Naive thymus-derived CD4-positive, alpha-beta T cell (primary cell): Measurements from ENCODE around the gene RASL12. TPM values are rescaled to one million over a fixed set of nuclear protein-coding genes. Genes with fewer than 3 reads are reported as not detected.

Source experiments
- ATAC-seq: fragments of 150-1000 bp; cut with Tn5 transposase; 2 replicates; pipeline ENCODE4 v1.10.0; 2021; ENCODE audit warnings: mild to moderate bottlenecking, moderate library complexity
- CTCF ChIA-PET: fragments of 350-600 bp; sonication (Branson Sonifier 250); formaldehyde crosslinking; loops from one replicate; lab custom pipeline; 2021; ENCODE audit warnings: antibody characterized with exemption; lab: Charles Lee
- POLR2A ChIA-PET: fragments of 350-600 bp; sonication (Branson Sonifier 250); formaldehyde crosslinking; loops from one replicate; lab custom pipeline; 2021; ENCODE audit warnings: antibody characterized with exemption, inconsistent platforms; lab: Charles Lee
- DNase-seq, 9 donors: peaks; one replicate each; pipeline versions ENCODE4 v3.0.0 to v3.0.0-alpha.2; 2020 to 2022; ENCODE audit warnings: mixed read lengths in 1 of 9
- H3K27ac ChIP-seq: one replicate; pipeline ENCODE4 v1.7.0; 2013; ENCODE audit warnings: mild to moderate bottlenecking, low read depth, low read length, moderate library complexity
- H3K27me3 ChIP-seq, 2 donors: one replicate each; pipeline ENCODE4 v1.7.0; 2013; ENCODE audit warnings: low read length in 2 of 2, mild to moderate bottlenecking in 2 of 2, moderate library complexity in 2 of 2; ENCODE audit not compliant: control insufficient read depth in 2 of 2, insufficient read depth in 2 of 2
- H3K36me3 ChIP-seq, 3 experiments: 1 replicate in 2 of 3; 2 replicates in 1 of 3; pipeline ENCODE4 v1.7.0; 2013; ENCODE audit warnings: low read length in 3 of 3, mild to moderate bottlenecking in 3 of 3, moderate library complexity in 1 of 3; ENCODE audit not compliant: insufficient read depth in 3 of 3, control insufficient read depth in 2 of 3
- H3K4me1 ChIP-seq, 2 donors: one replicate each; pipeline ENCODE4 v1.7.0; 2013; ENCODE audit warnings: low read length in 2 of 2, mild to moderate bottlenecking in 2 of 2, moderate library complexity in 1 of 2; ENCODE audit not compliant: control insufficient read depth in 2 of 2, insufficient read depth in 2 of 2
- H3K4me3 ChIP-seq: 2 replicates; pipeline ENCODE4 v1.7.0; 2013; ENCODE audit warnings: mild to moderate bottlenecking, low read length
- H3K9me3 ChIP-seq, 3 experiments: 1 replicate in 2 of 3; 2 replicates in 1 of 3; pipeline ENCODE4 v1.7.0; 2013; ENCODE audit warnings: low read length in 3 of 3; ENCODE audit not compliant: control insufficient read depth in 2 of 3
- H3K27ac Mint-ChIP-seq, 9 donors: one replicate each; pipeline ENCODE4 v1.8.0; 2020 to 2022; ENCODE audit warnings: mixed read lengths in 9 of 9, mild to moderate bottlenecking in 8 of 9, moderate library complexity in 5 of 9, inconsistent platforms in 2 of 9
- H3K27me3 Mint-ChIP-seq, 5 donors: one replicate each; pipeline ENCODE4 v1.8.0; 2021 to 2022; ENCODE audit warnings: mixed read lengths in 5 of 5, mild to moderate bottlenecking in 1 of 5
- H3K36me3 Mint-ChIP-seq, 5 donors: one replicate each; pipeline ENCODE4 v1.8.0; 2020 to 2022; ENCODE audit warnings: mixed read lengths in 5 of 5, mild to moderate bottlenecking in 3 of 5, inconsistent platforms in 1 of 5
- H3K4me1 Mint-ChIP-seq, 7 donors: one replicate each; pipeline ENCODE4 v1.8.0; 2020 to 2022; ENCODE audit warnings: mixed read lengths in 7 of 7, mild to moderate bottlenecking in 3 of 7, inconsistent platforms in 1 of 7
- H3K4me3 Mint-ChIP-seq, 10 donors: one replicate each; pipeline ENCODE4 v1.8.0; 2020 to 2022; ENCODE audit warnings: mild to moderate bottlenecking in 10 of 10, mixed read lengths in 10 of 10, moderate library complexity in 6 of 10, inconsistent platforms in 2 of 10
- H3K9me3 Mint-ChIP-seq, 11 donors: one replicate each; pipeline ENCODE4 v1.8.0; 2020 to 2022; ENCODE audit warnings: mixed read lengths in 11 of 11, mild to moderate bottlenecking in 4 of 11, inconsistent platforms in 1 of 11, moderate library complexity in 1 of 11
- intact Hi-C, 2 donors: fragments of 100-400 bp; cut with micrococcal nuclease; formaldehyde crosslinking; loops; one replicate each; pipeline ENCODE4 v1.15.1; 2023
- polyA plus RNA-seq, 2 donors: library from polyadenylated mRNA; unstranded; fragments of 300-500 nt; fragmentation: Illumina TruSeq; gene quantifications; one replicate each; pipeline ENCODE4 v1.2.3, GENCODE V29; 2021
- total RNA-seq, 6 experiments: library from RNA in 5 of 6; stranded (reverse) in 5 of 6; gene quantifications; 1 replicate in 5 of 6; 2 replicates in 1 of 6; pipeline ENCODE4 v1.2.3 and lab custom pipeline; 2021 to 2026

RASL12 gene
- total and polyA plus RNA-seq, 7 experiments from 2014 or later = not detected

DNA sequence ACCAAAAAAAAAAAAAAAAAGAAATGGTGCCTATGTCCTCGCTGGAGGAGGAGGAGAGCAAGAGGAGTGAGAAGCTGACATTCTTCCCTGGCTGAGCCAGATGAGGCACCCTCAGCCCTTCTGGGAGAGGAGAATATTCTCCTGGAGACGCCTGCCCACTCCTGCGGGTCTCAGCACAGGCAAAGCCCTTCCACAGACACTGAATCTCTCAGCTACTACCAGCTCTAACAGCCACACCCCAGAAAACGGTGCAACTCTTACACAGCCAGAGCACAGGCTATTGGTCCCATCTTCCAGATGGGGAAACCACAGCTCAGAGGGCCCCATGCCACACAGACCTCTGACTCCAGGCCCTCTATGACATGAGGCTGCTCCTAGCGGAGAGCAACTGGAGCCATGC is 5.7 kb downstream of the RASL12 start:
- no peaks in the 10 kb centered on the region for H3K4me1 ChIP-seq
- no peaks in the 10 kb centered on the region for H3K36me3 Mint-ChIP-seq
- H3K27me3 ChIP-seq = peaks cover 0 to 3% of the 10 kb centered on the region in 2 donors
- ChIA-PET CTCF (interaction anchor here (0.6 kb wide), 1 partner anchor 12 kb away, joined by 3 read pairs; no protein-coding TSS in a partner anchor), POLR2A (no interaction called here)
- no peak overlapping the region for H3K4me3 ChIP-seq
- no peaks in the 10 kb centered on the region for H3K36me3 ChIP-seq
- peaks cover 21 to 36% (median 26%) of the 10 kb centered on the region in 5 donors for H3K27me3 Mint-ChIP-seq
- peaks cover 0 to 5% (median 0%) of the 10 kb centered on the region in 11 donors for H3K9me3 Mint-ChIP-seq
- peaks cover 0 to 2% (median under 1%) of the 10 kb centered on the region in 7 donors for H3K4me1 Mint-ChIP-seq
- ATAC-seq (no peak), DNase-seq (no peak)
- no peaks in the 10 kb centered on the region for H3K9me3 ChIP-seq
- no peak overlapping the region for H3K27ac Mint-ChIP-seq
- H3K4me3 Mint-ChIP-seq = no peak overlapping the region
- intact Hi-C loops = no loop called here
- no peak overlapping the region for H3K27ac ChIP-seq

DNA sequence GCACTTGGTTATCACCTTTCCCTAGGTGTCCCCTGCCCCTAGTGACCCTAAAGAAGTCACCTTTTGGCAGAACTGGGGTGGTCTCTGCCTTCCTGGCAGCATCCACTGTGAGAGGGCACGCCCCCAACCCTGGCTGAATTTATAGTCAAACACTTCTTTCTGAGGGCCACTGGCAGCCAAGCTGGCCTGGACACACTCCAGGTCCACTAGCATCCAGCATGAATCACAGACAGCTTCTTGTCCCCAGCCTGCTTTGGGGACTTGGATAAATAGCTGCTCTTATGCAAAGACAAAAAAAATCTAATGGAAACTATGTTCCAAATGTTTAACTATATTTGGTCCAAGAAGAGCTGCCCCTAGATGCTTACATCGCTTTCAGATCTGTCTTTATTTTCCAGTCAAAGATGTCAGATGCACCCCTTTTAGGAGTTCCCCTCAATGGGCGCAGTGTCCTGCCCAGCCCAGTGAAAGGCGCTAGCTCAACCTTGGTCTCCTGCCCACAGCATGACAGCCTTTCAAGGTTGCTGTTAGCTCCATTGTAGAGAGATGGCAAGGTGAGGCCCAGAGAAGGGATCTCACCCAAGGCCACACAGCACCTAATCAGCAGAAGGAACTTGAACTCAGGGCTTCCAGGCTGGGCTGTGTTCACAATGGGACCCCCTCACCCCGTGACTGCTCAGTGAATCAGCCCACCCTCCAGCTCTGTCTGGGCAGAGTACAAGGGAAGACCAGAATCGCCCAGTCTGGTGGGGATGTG is 7.0 kb downstream of the RASL12 start:
- Mint-ChIP-seq H3K27ac (no peak overlapping the region), H3K4me1 (peaks cover 0 to 3% (median 0%) of the 10 kb centered on the region in 7 donors), H3K4me3 (no peak overlapping the region), H3K9me3 (peaks cover 0 to 5% (median 0%) of the 10 kb centered on the region in 11 donors), H3K36me3 (no peaks in the 10 kb centered on the region), H3K27me3 (peaks cover 9 to 29% (median 15%) of the 10 kb centered on the region in 5 donors)
- CTCF ChIA-PET = interaction anchor here (0.6 kb wide), 1 partner anchor 34 kb away, joined by 5 read pairs; no protein-coding TSS in a partner anchor
- Histone ChIP-seq H3K4me1 (no peaks in the 10 kb centered on the region), H3K4me3 (no peak overlapping the region), H3K27me3 (no peaks in the 10 kb centered on the region), H3K9me3 (no peaks in the 10 kb centered on the region), H3K27ac (no peak overlapping the region), H3K36me3 (no peaks in the 10 kb centered on the region)
- ATAC-seq (no peak), DNase-seq (no peak)
- POLR2A ChIA-PET = interaction anchor here (0.6 kb wide), 1 partner anchor 352 kb away, joined by 3 read pairs; no protein-coding TSS in a partner anchor
- intact Hi-C loops = no loop called here

DNA sequence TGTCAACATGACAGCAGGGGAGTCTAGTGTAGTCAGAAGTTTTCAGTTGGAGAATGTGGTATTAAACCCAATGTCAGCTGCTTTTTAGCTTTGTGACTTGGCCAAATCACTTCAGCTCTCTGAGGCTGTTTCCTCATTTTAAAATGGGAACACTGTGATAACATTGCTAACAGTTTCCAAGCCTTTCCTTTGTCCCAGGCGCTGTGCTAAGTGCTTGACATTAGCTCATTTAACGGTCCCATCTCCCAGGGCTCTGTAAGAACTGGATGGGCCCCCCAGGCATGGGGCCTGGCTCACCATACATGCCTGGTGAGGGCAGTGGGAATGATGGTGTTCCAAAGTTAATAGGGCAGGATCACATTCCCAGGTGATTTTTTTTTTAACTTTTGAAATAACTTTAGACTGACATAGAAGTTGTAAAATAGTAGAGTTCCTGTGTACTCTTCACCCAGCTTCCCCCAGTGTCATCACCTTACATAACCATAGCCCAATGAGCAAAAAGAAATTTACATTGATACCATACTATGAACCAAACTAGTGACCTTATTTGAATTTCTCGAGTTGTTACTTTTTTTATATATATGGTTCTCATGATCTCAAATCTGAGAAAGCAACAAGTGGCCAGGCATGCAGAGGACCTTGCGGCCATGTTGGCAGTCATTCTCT is 7.7 kb downstream of the RASL12 start:
- no peaks in the 10 kb centered on the region for H3K27me3 ChIP-seq
- peaks cover 0 to 9% (median 0%) of the 10 kb centered on the region in 7 donors for H3K4me1 Mint-ChIP-seq
- ChIA-PET POLR2A (no interaction called here), CTCF (no interaction called here)
- H3K9me3 Mint-ChIP-seq = peaks cover 0 to 5% (median 0%) of the 10 kb centered on the region in 11 donors
- H3K27me3 Mint-ChIP-seq = peaks cover 1 to 21% (median 8%) of the 10 kb centered on the region in 5 donors
- no peak overlapping the region for H3K4me3 Mint-ChIP-seq
- H3K4me3 ChIP-seq = no peak overlapping the region
- H3K36me3 Mint-ChIP-seq = no peaks in the 10 kb centered on the region
- ATAC-seq (no peak), DNase-seq (no peak)
- no peaks in the 10 kb centered on the region for H3K9me3 ChIP-seq
- H3K36me3 ChIP-seq = no peaks in the 10 kb centered on the region
- H3K27ac Mint-ChIP-seq = no peak overlapping the region
- no peak overlapping the region for H3K27ac ChIP-seq
- intact Hi-C loops = no loop called here
- H3K4me1 ChIP-seq = no peaks in the 10 kb centered on the region

DNA sequence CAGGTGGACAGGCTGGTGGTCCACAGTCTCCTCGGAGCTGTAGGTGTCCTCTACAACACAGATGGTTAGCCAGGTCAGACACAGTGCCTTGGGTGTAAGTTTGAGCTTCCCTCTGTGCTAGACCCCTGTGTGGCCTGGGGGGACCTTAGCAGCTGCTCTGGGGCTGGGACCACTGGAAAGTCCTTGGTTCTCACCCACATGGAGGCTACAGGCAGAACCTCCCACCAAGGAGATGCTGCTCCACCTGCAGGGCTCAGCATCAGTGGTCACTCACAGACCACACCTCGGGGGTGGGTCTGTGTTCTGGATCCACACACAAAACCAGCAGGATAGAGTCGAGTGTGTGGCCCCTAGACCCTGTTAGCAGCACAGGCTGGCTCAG is 8.4 kb downstream of the RASL12 start:
- no peak overlapping the region for H3K27ac ChIP-seq
- CTCF ChIA-PET = no interaction called here
- H3K27ac Mint-ChIP-seq = no peak overlapping the region
- POLR2A ChIA-PET = no interaction called here
- H3K27me3 Mint-ChIP-seq = peaks cover 0 to 14% (median 7%) of the 10 kb centered on the region in 5 donors
- H3K27me3 ChIP-seq = no peaks in the 10 kb centered on the region
- peaks cover 0 to 9% (median 0%) of the 10 kb centered on the region in 7 donors for H3K4me1 Mint-ChIP-seq
- no peaks in the 10 kb centered on the region for H3K36me3 ChIP-seq
- no peaks in the 10 kb centered on the region for H3K9me3 ChIP-seq
- H3K9me3 Mint-ChIP-seq = peaks cover 0 to 5% (median 0%) of the 10 kb centered on the region in 11 donors
- DNase-seq (no peak), ATAC-seq (no peak)
- H3K4me1 ChIP-seq = no peaks in the 10 kb centered on the region
- intact Hi-C loops = no loop called here
- H3K4me3 ChIP-seq = no peak overlapping the region
- no peak overlapping the region for H3K4me3 Mint-ChIP-seq
- no peaks in the 10 kb centered on the region for H3K36me3 Mint-ChIP-seq

DNA sequence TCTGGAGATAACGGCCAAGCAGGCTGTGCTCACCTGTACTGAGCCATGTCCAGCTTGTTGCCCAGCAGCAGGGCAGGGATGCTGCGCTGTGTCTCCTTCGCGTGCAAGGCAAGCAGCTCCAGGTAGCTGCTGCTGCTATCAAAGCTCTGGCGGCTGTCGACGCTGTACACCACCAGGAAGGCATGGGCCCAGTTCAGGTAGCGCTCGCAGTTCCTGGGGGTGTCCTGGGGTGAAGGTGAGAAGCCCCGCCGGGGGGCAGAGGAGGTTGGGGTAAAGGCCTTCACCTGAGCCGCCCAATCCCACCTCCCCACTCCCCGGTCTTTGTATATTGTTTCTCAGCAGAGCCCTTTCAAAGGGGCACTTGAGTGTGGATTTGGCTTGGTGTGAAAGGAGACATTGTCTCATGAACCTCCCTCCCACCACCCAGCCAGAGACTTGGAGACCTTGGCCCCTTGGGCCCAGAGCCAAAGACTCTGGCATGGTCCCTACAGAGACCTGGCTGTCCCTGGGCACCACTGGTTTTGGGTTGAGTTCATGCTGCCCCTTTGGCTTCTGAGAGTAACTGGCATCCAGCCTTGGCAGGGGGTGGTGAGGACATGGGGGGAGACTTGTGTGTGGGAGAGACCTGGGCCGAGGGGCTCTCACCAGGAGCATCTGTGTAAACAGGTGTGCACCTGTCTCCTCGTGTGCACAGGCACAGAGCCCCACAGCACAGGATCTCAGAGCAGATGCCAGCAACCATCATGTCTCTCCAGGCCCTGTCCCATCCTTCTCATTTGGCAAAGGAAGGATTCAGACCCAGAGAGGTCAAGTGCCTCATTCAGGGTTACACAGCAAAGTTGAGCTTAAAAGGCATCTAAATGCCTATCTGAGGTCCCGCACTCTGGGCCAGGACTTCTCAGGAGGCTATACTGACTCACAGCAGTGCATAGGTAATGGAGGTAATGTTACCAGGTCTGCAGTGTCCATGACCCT is 9.1 kb downstream of the RASL12 start:
- Histone ChIP-seq H3K27ac (no peak overlapping the region), H3K9me3 (no peaks in the 10 kb centered on the region), H3K27me3 (no peaks in the 10 kb centered on the region), H3K36me3 (no peaks in the 10 kb centered on the region), H3K4me3 (no peak overlapping the region), H3K4me1 (no peaks in the 10 kb centered on the region)
- ATAC-seq (no peak), DNase-seq (no peak)
- Mint-ChIP-seq H3K9me3 (peaks cover 0 to 5% (median 0%) of the 10 kb centered on the region in 11 donors), H3K27me3 (peaks cover 0 to 11% (median 6%) of the 10 kb centered on the region in 5 donors), H3K4me3 (no peak overlapping the region), H3K36me3 (no peaks in the 10 kb centered on the region), H3K27ac (no peak overlapping the region), H3K4me1 (peaks cover 0 to 9% (median 0%) of the 10 kb centered on the region in 7 donors)
- ChIA-PET POLR2A (interaction anchor here (0.5 kb wide), 1 partner anchor 727 kb away, joined by 3 read pairs; no protein-coding TSS in a partner anchor), CTCF (no interaction called here)
- intact Hi-C loops = no loop called here

DNA sequence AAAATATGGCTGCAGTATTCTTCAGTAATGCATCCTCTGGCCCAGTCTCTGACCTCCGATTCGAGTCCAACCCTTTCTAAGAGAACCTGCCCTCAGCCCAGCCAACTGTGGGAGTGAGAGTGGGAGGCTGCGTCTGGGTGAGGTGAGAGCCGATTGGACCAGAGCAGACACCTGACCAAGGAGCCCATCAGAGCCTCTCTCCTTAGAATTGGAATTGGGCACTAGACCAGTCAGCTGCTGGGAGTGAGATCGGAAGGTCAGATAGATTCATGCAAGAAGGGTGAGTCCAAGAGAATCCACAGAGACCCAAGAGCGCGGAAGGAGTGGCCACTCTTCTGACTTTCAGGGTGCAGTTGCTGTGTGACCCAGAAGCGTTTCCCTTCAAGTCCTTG is 10.2 kb downstream of the RASL12 start:
- Histone ChIP-seq H3K27me3 (no peaks in the 10 kb centered on the region), H3K36me3 (no peaks in the 10 kb centered on the region), H3K27ac (no peak overlapping the region), H3K4me3 (no peak overlapping the region), H3K4me1 (no peaks in the 10 kb centered on the region), H3K9me3 (no peaks in the 10 kb centered on the region)
- H3K27me3 Mint-ChIP-seq = no peaks in the 10 kb centered on the region
- H3K27ac Mint-ChIP-seq = no peak overlapping the region
- intact Hi-C loops = no loop called here
- ChIA-PET CTCF (no interaction called here), POLR2A (no interaction called here)
- ATAC-seq = no peak
- no peaks in the 10 kb centered on the region for H3K36me3 Mint-ChIP-seq
- H3K4me1 Mint-ChIP-seq = peaks cover 0 to 9% (median 0%) of the 10 kb centered on the region in 7 donors
- H3K9me3 Mint-ChIP-seq = peaks cover 0 to 5% (median 0%) of the 10 kb centered on the region in 11 donors
- no peak overlapping the region for H3K4me3 Mint-ChIP-seq
- DNase-seq = no peak
